HepG2 (cell line): ENCODE results near the gene MYORG. TPM values are rescaled to one million over a fixed set of nuclear protein-coding genes. Genes with fewer than 3 reads are reported as not detected.
A peak's percentile ranks its signal among the peaks of the same experiment; 100 is the strongest.

ENCODE experiments used
- CHD2 ChIP-seq: IDR thresholded peaks from 2 replicates; pipeline ENCODE4 v1.6.1; 2011; ENCODE audit warnings: low read depth, low read length, improper control_type of control experiment
- HMG20A ChIP-seq: IDR thresholded peaks from 2 replicates; pipeline ENCODE4 v1.6.1; 2016; ENCODE audit warnings: borderline replicate concordance
- HNRNPUL1 ChIP-seq: fragments of 200-400 bp; formaldehyde crosslinking; IDR thresholded peaks from 2 replicates; pipeline ENCODE4 v1.6.1; 2017; ENCODE audit warnings: low read depth, mild to moderate bottlenecking, low read length, moderate library complexity
- HOXA3 ChIP-seq: sonication (generic); formaldehyde crosslinking; IDR thresholded peaks from 2 replicates; pipeline ENCODE4 v1.5.0; 2020; ENCODE audit warnings: missing genetic modification reagents
- KAT7 ChIP-seq: IDR thresholded peaks from 2 replicates; pipeline ENCODE4 v1.6.1; 2018; ENCODE audit warnings: borderline replicate concordance, missing compliant biosample characterization
- MTF2 ChIP-seq: sonication (generic); formaldehyde crosslinking; IDR thresholded peaks from 2 replicates; pipeline ENCODE4 v1.5.0; 2020; ENCODE audit warnings: missing genetic modification reagents, borderline replicate concordance
- MXD4 ChIP-seq: IDR thresholded peaks from 2 replicates; pipeline ENCODE4 v1.6.1; 2016; ENCODE audit warnings: mild to moderate bottlenecking, missing biosample characterization, missing genetic modification reagents
- SMC3 ChIP-seq: IDR thresholded peaks from 2 replicates; pipeline ENCODE4 v1.6.1; 2011; ENCODE audit warnings: low read length, improper control_type of control experiment
- ZMYM3 ChIP-seq: sonication (generic); formaldehyde crosslinking; IDR thresholded peaks from 2 replicates; pipeline ENCODE4 v1.5.1; 2020; ENCODE audit warnings: mild to moderate bottlenecking, missing genetic modification reagents
- ZSCAN21 ChIP-seq: sonication (generic); formaldehyde crosslinking; IDR thresholded peaks from 2 replicates; pipeline ENCODE4 v1.8.0; 2022; ENCODE audit warnings: mild to moderate bottlenecking, missing genetic modification reagents, moderate library complexity, borderline replicate concordance
- polyA plus RNA-seq, 8 experiments: library from polyadenylated mRNA; depleted of rRNA in 3 of 8; stranded (reverse) in 7 of 8; unstranded in 1 of 8; fragments of >200 nt; fragmentation: Illumina TruSeq in 4 of 8; extraction: Trizol in 4 of 8; gene quantifications; 2 replicates each; pipeline versions ENCODE4 v1.2.1 to v1.2.3, GENCODE V29; 2011 to 2016; ENCODE audit warnings: low read depth in 4 of 8, missing spikeins in 1 of 8, mixed read lengths in 1 of 8; ENCODE audit not compliant: insufficient read depth in 1 of 8
- total RNA-seq, 5 experiments: library from RNA; depleted of rRNA; stranded (reverse); fragments of >200 nt; fragmentation: Illumina TruSeq; extraction: Trizol; gene quantifications; 2 replicates each; pipeline ENCODE4 v1.2.3, GENCODE V29; 2016; ENCODE audit warnings: low read depth in 1 of 5
- TF ChIP-seq, protein P1 (sequence below): sonication (generic); formaldehyde crosslinking; IDR thresholded peaks from 2 replicates; pipeline ENCODE4 v1.4.0; 2020; ENCODE audit warnings: missing genetic modification reagents, mild to moderate bottlenecking, borderline replicate concordance
- TF ChIP-seq, protein P2 (sequence below), 2 experiments: IDR thresholded peaks; 2 replicates each; pipeline ENCODE4 v1.6.1; 2011 to 2012; ENCODE audit warnings: low read length in 2 of 2, borderline replicate concordance in 1 of 2, low read depth in 1 of 2, mild to moderate bottlenecking in 1 of 2, moderate library complexity in 1 of 2
- TF ChIP-seq, protein P3 (sequence below): IDR thresholded peaks from 2 replicates; pipeline ENCODE4 v1.6.1; 2016; ENCODE audit warnings: control low read depth
- TF ChIP-seq, protein P4 (sequence below): sonication (generic); formaldehyde crosslinking; IDR thresholded peaks from 2 replicates; pipeline ENCODE4 v1.5.0; 2020; ENCODE audit warnings: missing genetic modification reagents
- TF ChIP-seq, protein P5 (sequence below), 2 experiments: sonication (generic) in 1 of 2; formaldehyde crosslinking in 1 of 2; IDR thresholded peaks; 2 replicates each; pipeline versions ENCODE4 v1.4.0 to v1.6.1; 2018 to 2020; ENCODE audit warnings: missing genetic modification reagents in 2 of 2, borderline replicate concordance in 1 of 2, low read depth in 1 of 2, mild to moderate bottlenecking in 1 of 2, missing biosample characterization in 1 of 2

The MYORG gene
- total and polyA plus RNA-seq, 2 of the 13 experiments (the other 11 are each of a cell fraction or from before 2014, with no cell fraction given), result 11.1 to 22.4 TPM

DNA sequence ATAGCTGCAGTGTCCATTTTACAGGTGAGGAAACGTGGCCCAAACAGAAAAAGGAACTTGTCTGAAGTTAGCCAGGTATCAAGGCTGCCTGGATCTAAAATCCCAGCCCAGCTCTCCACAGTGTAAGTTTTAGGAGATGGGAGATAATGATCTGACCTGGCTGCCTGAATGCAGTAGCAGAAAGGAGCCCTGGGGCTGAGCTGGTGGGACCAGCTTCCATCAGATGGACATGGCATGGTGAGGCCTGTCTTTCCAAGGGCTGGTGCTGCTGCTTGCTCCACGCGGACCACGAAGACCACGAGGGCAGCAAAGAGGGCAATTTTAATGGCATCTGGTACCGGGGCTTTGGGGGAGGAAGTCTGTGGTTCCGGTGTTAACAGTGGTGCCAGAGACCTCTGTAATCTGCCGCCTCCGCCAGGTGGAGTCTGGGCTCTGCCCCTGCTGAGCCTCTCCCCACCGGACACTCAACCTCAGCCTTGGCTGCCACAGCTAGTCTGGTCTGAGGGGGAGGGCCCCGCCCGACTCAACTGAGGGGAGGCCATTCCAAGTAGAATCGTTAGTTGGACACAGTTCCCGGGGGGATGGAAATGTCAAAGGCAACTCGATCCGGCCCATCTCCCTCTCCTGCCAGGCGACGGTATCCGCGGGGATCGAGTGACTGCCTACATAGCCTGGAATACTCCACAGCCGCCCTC, 650 bp downstream of the MYORG start (continued):
- TF ChIP-seq SMC3 (no peak), MTF2 (CRISPR knock-in tag) (no peak), MXD4 (no peak), CHD2 (no peak), ZSCAN21 (CRISPR knock-in tag) (no peak), HMG20A (CRISPR knock-in tag) (0 out of 2 replicates have a peak, but pooled peaks have one; percentile 18), HOXA3 (CRISPR knock-in tag) (peak; percentile 37; the same call in 1 of the 2 replicates), ZMYM3 (no peak), HNRNPUL1 (no peak), KAT7 (CRISPR knock-in tag) (0 out of 2 replicates have a peak, but pooled peaks have one; percentile 2)
- TF ChIP-seq, protein P1, sequence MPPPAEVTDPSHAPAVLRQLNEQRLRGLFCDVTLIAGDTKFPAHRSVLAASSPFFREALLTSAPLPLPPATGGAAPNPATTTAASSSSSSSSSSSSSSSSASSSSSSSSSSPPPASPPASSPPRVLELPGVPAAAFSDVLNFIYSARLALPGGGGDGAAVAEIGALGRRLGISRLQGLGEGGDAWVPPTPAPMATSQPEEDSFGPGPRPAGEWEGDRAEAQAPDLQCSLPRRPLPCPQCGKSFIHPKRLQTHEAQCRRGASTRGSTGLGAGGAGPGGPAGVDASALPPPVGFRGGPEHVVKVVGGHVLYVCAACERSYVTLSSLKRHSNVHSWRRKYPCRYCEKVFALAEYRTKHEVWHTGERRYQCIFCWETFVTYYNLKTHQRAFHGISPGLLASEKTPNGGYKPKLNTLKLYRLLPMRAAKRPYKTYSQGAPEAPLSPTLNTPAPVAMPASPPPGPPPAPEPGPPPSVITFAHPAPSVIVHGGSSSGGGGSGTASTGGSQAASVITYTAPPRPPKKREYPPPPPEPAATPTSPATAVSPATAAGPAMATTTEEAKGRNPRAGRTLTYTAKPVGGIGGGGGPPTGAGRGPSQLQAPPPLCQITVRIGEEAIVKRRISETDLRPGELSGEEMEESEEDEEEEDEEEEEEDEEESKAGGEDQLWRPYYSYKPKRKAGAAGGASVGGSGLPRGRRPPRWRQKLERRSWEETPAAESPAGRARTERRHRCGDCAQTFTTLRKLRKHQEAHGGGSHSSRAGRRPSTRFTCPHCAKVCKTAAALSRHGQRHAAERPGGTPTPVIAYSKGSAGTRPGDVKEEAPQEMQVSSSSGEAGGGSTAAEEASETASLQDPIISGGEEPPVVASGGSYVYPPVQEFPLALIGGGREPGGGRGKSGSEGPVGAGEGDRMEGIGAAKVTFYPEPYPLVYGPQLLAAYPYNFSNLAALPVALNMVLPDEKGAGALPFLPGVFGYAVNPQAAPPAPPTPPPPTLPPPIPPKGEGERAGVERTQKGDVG (CRISPR knock-in tag), result no peak
- TF ChIP-seq, protein P2, sequence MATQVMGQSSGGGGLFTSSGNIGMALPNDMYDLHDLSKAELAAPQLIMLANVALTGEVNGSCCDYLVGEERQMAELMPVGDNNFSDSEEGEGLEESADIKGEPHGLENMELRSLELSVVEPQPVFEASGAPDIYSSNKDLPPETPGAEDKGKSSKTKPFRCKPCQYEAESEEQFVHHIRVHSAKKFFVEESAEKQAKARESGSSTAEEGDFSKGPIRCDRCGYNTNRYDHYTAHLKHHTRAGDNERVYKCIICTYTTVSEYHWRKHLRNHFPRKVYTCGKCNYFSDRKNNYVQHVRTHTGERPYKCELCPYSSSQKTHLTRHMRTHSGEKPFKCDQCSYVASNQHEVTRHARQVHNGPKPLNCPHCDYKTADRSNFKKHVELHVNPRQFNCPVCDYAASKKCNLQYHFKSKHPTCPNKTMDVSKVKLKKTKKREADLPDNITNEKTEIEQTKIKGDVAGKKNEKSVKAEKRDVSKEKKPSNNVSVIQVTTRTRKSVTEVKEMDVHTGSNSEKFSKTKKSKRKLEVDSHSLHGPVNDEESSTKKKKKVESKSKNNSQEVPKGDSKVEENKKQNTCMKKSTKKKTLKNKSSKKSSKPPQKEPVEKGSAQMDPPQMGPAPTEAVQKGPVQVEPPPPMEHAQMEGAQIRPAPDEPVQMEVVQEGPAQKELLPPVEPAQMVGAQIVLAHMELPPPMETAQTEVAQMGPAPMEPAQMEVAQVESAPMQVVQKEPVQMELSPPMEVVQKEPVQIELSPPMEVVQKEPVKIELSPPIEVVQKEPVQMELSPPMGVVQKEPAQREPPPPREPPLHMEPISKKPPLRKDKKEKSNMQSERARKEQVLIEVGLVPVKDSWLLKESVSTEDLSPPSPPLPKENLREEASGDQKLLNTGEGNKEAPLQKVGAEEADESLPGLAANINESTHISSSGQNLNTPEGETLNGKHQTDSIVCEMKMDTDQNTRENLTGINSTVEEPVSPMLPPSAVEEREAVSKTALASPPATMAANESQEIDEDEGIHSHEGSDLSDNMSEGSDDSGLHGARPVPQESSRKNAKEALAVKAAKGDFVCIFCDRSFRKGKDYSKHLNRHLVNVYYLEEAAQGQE (IDR thresholded peaks at IDR 0.05; ENCODE audit: borderline replicate concordance in 1 of 2, low read depth in 1 of 2, low read length in 2 of 2), result no peak
- TF ChIP-seq, protein P3, sequence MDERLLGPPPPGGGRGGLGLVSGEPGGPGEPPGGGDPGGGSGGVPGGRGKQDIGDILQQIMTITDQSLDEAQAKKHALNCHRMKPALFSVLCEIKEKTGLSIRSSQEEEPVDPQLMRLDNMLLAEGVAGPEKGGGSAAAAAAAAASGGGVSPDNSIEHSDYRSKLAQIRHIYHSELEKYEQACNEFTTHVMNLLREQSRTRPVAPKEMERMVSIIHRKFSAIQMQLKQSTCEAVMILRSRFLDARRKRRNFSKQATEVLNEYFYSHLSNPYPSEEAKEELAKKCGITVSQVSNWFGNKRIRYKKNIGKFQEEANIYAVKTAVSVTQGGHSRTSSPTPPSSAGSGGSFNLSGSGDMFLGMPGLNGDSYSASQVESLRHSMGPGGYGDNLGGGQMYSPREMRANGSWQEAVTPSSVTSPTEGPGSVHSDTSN, result no peak
- TF ChIP-seq, protein P4, sequence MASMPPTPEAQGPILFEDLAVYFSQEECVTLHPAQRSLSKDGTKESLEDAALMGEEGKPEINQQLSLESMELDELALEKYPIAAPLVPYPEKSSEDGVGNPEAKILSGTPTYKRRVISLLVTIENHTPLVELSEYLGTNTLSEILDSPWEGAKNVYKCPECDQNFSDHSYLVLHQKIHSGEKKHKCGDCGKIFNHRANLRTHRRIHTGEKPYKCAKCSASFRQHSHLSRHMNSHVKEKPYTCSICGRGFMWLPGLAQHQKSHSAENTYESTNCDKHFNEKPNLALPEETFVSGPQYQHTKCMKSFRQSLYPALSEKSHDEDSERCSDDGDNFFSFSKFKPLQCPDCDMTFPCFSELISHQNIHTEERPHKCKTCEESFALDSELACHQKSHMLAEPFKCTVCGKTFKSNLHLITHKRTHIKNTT (CRISPR knock-in tag), result no peak
- TF ChIP-seq, protein P5, sequence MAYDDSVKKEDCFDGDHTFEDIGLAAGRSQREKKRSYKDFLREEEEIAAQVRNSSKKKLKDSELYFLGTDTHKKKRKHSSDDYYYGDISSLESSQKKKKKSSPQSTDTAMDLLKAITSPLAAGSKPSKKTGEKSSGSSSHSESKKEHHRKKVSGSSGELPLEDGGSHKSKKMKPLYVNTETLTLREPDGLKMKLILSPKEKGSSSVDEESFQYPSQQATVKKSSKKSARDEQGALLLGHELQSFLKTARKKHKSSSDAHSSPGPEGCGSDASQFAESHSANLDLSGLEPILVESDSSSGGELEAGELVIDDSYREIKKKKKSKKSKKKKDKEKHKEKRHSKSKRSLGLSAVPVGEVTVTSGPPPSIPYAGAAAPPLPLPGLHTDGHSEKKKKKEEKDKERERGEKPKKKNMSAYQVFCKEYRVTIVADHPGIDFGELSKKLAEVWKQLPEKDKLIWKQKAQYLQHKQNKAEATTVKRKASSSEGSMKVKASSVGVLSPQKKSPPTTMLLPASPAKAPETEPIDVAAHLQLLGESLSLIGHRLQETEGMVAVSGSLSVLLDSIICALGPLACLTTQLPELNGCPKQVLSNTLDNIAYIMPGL (CRISPR knock-in tag; IDR thresholded peaks at IDR 0.05; ENCODE audit: borderline replicate concordance in 1 of 2, low read depth in 1 of 2), result peak; percentile 42 to 56; a peak in 3 of 4 replicates
